Measurements from ENCODE around the gene ICE2.

- no peak for TF ChIP-seq FOXM1 (IDR thresholded peaks at IDR 0.05; ENCODE audit: borderline replicate concordance)
- no peak for TF ChIP-seq HDGF (IDR thresholded peaks at IDR 0.05; ENCODE audit: borderline replicate concordance)
- TF ChIP-seq SP1 (IDR thresholded peaks at IDR 0.05), result no peak
- no peak for TF ChIP-seq FOXA1 (IDR thresholded peaks at IDR 0.05)
- no peak for TF ChIP-seq CTBP1 (IDR thresholded peaks at IDR 0.05; ENCODE audit: borderline replicate concordance)
- TF ChIP-seq ZNF384 (IDR thresholded peaks at IDR 0.05), result no peak
- no peak for TF ChIP-seq ELF4 (IDR thresholded peaks at IDR 0.05)
- TF ChIP-seq, protein P1, sequence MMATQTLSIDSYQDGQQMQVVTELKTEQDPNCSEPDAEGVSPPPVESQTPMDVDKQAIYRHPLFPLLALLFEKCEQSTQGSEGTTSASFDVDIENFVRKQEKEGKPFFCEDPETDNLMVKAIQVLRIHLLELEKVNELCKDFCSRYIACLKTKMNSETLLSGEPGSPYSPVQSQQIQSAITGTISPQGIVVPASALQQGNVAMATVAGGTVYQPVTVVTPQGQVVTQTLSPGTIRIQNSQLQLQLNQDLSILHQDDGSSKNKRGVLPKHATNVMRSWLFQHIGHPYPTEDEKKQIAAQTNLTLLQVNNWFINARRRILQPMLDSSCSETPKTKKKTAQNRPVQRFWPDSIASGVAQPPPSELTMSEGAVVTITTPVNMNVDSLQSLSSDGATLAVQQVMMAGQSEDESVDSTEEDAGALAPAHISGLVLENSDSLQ (IDR thresholded peaks at IDR 0.05), result no peak
- TF ChIP-seq NFRKB (IDR thresholded peaks at IDR 0.05), result no peak
- no peak for TF ChIP-seq SUZ12 (IDR thresholded peaks at IDR 0.05)
- TF ChIP-seq TARDBP (IDR thresholded peaks at IDR 0.05), result no peak
- no peak for TF ChIP-seq BHLHE40 (IDR thresholded peaks at IDR 0.05; ENCODE audit: borderline replicate concordance)
- no peak for TF ChIP-seq ARNT (IDR thresholded peaks at IDR 0.05)
Measured at GRCh38 chr15:60426870-60427508, 52.0 kb downstream of the ICE2 start.

Data from HEK293T (cell line).